GM12878 (cell line): Measurements from ENCODE around the gene COX6A2. TPM values are rescaled to one million over a fixed set of nuclear protein-coding genes. Genes with fewer than 3 reads are reported as not detected.

ENCODE experiments used
- ATAC-seq: fragments of 200-7000 bp; cut with Tn5 transposase; 3 replicates; pipeline ENCODE4 v1.9.1; 2020; ENCODE audit warnings: mild to moderate bottlenecking, moderate library complexity
- BruUV-seq: library from RNA; stranded (reverse); fragments of 400-500 nt; replicated peaks from 2 replicates; lab custom pipeline; 2021; lab: Mats Ljungman, UMichigan
- CTCF ChIA-PET: fragments of 300-600 bp; sonication (Branson Sonifier 250); formaldehyde crosslinking; extraction: SDS; loops from one replicate; lab custom pipeline; 2021; ENCODE audit warnings: inconsistent platforms; lab: Yijun Ruan, JAX
- POLR2A ChIA-PET: fragments of 350-600 bp; formaldehyde crosslinking; extraction: SDS; loops from one replicate; lab custom pipeline; 2021; ENCODE audit warnings: inconsistent platforms; lab: Charles Lee
- RAD21 ChIA-PET: fragments of 300-600 bp; sonication (Branson Sonifier 250); formaldehyde crosslinking; loops from one replicate; lab custom pipeline; 2023; ENCODE audit warnings: antibody characterized with exemption; ENCODE audit not compliant: unreplicated experiment; lab: Charles Lee
- SMC1A ChIA-PET: fragments of 300-600 bp; sonication (Branson Sonifier 250); formaldehyde crosslinking; loops from one replicate; lab custom pipeline; 2023; ENCODE audit not compliant: unreplicated experiment, uncharacterized antibody; lab: Charles Lee
- DNase-seq: peaks from one replicate; pipeline ENCODE4 v3.0.0-alpha.2; 2011; ENCODE audit warnings: low read depth, low spot score
- FAIRE-seq: peaks from 3 replicates; lab custom pipeline; 2011; peaks lifted over from hg19 to GRCh38; lab: Jason Lieb, UNC
- H2AFZ ChIP-seq: 2 replicates; pipeline ENCODE4 v1.6.0; 2011; ENCODE audit warnings: low read depth, low read length, control low read depth; ENCODE audit not compliant: control insufficient read depth
- H3K27ac ChIP-seq: 2 replicates; pipeline ENCODE4 v1.5.1; 2011; ENCODE audit warnings: control low read depth; ENCODE audit not compliant: control insufficient read depth, insufficient read depth
- H3K27me3 ChIP-seq, 2 experiments: replicated peaks in 1 of 2; 2 replicates each; pipeline versions ENCODE4 v1.6.0 to v1.6.1; 2011; ENCODE audit warnings: low read length in 1 of 2; ENCODE audit not compliant: control insufficient read depth in 2 of 2, insufficient read depth in 2 of 2
- H3K36me3 ChIP-seq, 2 experiments: 2 replicates each; pipeline ENCODE4 v1.5.1; 2011; ENCODE audit warnings: low read length in 1 of 2; ENCODE audit not compliant: control insufficient read depth in 2 of 2, insufficient read depth in 2 of 2
- H3K4me1 ChIP-seq: 2 replicates; pipeline ENCODE4 v1.6.1; 2011; ENCODE audit warnings: mild to moderate bottlenecking, low read length, moderate library complexity, mixed read lengths; ENCODE audit not compliant: control insufficient read depth, insufficient read depth
- H3K4me2 ChIP-seq: 2 replicates; pipeline ENCODE4 v1.6.0; 2011; ENCODE audit warnings: control low read depth; ENCODE audit not compliant: control insufficient read depth, insufficient read depth
- H3K4me3 ChIP-seq: fragments of 200-600 bp; sonication (generic); 2 replicates; pipeline ENCODE4 v1.5.1; 2016
- H3K79me2 ChIP-seq: 2 replicates; pipeline ENCODE4 v1.6.0; 2011; ENCODE audit warnings: low read length; ENCODE audit not compliant: control insufficient read depth, insufficient read depth
- H3K9ac ChIP-seq: 2 replicates; pipeline ENCODE4 v1.8.0; 2011; ENCODE audit warnings: low read length, control low read depth, mixed read lengths; ENCODE audit not compliant: control insufficient read depth, insufficient read depth
- H3K9me3 ChIP-seq: replicated peaks from 3 replicates; pipeline ENCODE4 v1.5.1; 2011; ENCODE audit warnings: mild to moderate bottlenecking, low read length; ENCODE audit not compliant: control insufficient read depth, insufficient read depth
- H4K20me1 ChIP-seq: 2 replicates; pipeline ENCODE4 v1.6.0; 2011; ENCODE audit not compliant: control insufficient read depth, insufficient read depth
- CBFB ChIP-seq: IDR thresholded peaks from 2 replicates; pipeline ENCODE4 v1.6.1; 2016; ENCODE audit warnings: antibody characterized with exemption, low read depth
- CBX3 ChIP-seq: fragments of 200-600 bp; sonication (generic); IDR thresholded peaks from 2 replicates; pipeline ENCODE4 v1.6.1; 2016; ENCODE audit warnings: low read depth, borderline replicate concordance
- CREB1 ChIP-seq: IDR thresholded peaks from 2 replicates; pipeline ENCODE4 v1.6.1; 2012; ENCODE audit warnings: low read depth, mild to moderate bottlenecking, inconsistent platforms
- ESRRA ChIP-seq: IDR thresholded peaks from 2 replicates; pipeline ENCODE4 v1.6.1; 2012; ENCODE audit warnings: mild to moderate bottlenecking, low read length, improper control_type of control experiment
- ETV6 ChIP-seq, 2 experiments: fragments of 450-650 bp in 1 of 2; IDR thresholded peaks in 1 of 2; conservative IDR thresholded peaks in 1 of 2; 2 replicates each; pipeline ENCODE4 v1.6.1; 2014; ENCODE audit warnings: antibody characterized with exemption in 1 of 2, borderline replicate concordance in 1 of 2, low read depth in 1 of 2, mild to moderate bottlenecking in 1 of 2, moderate library complexity in 1 of 2
- GATAD2B ChIP-seq: fragments of 450-650 bp; conservative IDR thresholded peaks from 2 replicates; pipeline ENCODE4 v1.6.1; 2017; ENCODE audit warnings: low read depth, mild to moderate bottlenecking, moderate library complexity
- IRF3 ChIP-seq: fragments of 450-650 bp; IDR thresholded peaks from 2 replicates; pipeline ENCODE4 v1.6.1; 2014; ENCODE audit warnings: mild to moderate bottlenecking
- MTA3 ChIP-seq: IDR thresholded peaks from 2 replicates; pipeline ENCODE4 v1.6.1; 2012; ENCODE audit warnings: low read length, inconsistent platforms, borderline replicate concordance
- NBN ChIP-seq: fragments of 450-650 bp; IDR thresholded peaks from 2 replicates; pipeline ENCODE4 v1.6.1; 2016
- NFIC ChIP-seq: IDR thresholded peaks from 2 replicates; pipeline ENCODE4 v1.6.1; 2012; ENCODE audit warnings: low read depth, mild to moderate bottlenecking, inconsistent platforms, low read length, moderate library complexity
- SMARCA5 ChIP-seq: fragments of 450-650 bp; IDR thresholded peaks from 2 replicates; pipeline ENCODE4 v1.6.1; 2017; ENCODE audit warnings: mild to moderate bottlenecking
- whole genome bisulfite sequencing: methylation state at CpG from one replicate; pipeline ENCODE4 v1.1.6; 2016; ENCODE audit warnings: low lambda C conversion rate; ENCODE audit not compliant: insufficient replicate concordance, insufficient coverage; ENCODE audit errors: missing lambda C conversion rate; 5-methylcytosine and 5-hydroxymethylcytosine counted together
- in situ Hi-C: fragments of 300-500 bp; cut with MboI; formaldehyde crosslinking; loops from 9 replicates; pipeline ENCODE4 v1.14.3; 2018; ENCODE audit warnings: mixed read lengths
- intact Hi-C: fragments of 100-400 bp; cut with micrococcal nuclease; formaldehyde crosslinking; loops from one replicate; pipeline ENCODE4 v1.14.2; 2022; ENCODE audit not compliant: unreplicated experiment
- polyA plus RNA-seq, 11 experiments: library from polyadenylated mRNA; depleted of rRNA in 4 of 11; unstranded in 6 of 11; stranded (reverse) in 5 of 11; fragments of >200 nt; fragmentation: Nextera tagmentation in 4 of 11; fragmentation: Illumina TruSeq in 1 of 11; extraction: Ambion mirVana in 4 of 11; extraction: Trizol in 1 of 11; gene quantifications; 1 replicate in 1 of 11; 2 replicates in 10 of 11; pipeline versions ENCODE4 v1.2.1 to v1.2.3, GENCODE V29; 2011 to 2016; ENCODE audit warnings: inconsistent platforms in 2 of 11, missing spikeins in 2 of 11, low read depth in 1 of 11
- total RNA-seq, 4 experiments: library from RNA; depleted of rRNA in 3 of 4; stranded (reverse); fragments of >200 nt in 3 of 4; fragmentation: Illumina TruSeq in 1 of 4; extraction: Trizol in 1 of 4; gene quantifications; 2 replicates each; pipeline versions ENCODE4 v1.2.1 to v1.2.3, GENCODE V29; 2013 to 2021
- TF ChIP-seq, protein P1 (sequence below): fragments of 450-650 bp; IDR thresholded peaks from 2 replicates; pipeline ENCODE4 v1.6.1; 2017; ENCODE audit warnings: low read depth, mild to moderate bottlenecking, moderate library complexity

Gene COX6A2
- total and polyA plus RNA-seq, 10 of the 15 experiments (the other 5 are each of a cell fraction or from before 2014, with no cell fraction given), result not detected

GRCh38 chr16:31386157-31386984 is 41.8 kb downstream of the COX6A2 start (continued):
- TF ChIP-seq, protein P1, sequence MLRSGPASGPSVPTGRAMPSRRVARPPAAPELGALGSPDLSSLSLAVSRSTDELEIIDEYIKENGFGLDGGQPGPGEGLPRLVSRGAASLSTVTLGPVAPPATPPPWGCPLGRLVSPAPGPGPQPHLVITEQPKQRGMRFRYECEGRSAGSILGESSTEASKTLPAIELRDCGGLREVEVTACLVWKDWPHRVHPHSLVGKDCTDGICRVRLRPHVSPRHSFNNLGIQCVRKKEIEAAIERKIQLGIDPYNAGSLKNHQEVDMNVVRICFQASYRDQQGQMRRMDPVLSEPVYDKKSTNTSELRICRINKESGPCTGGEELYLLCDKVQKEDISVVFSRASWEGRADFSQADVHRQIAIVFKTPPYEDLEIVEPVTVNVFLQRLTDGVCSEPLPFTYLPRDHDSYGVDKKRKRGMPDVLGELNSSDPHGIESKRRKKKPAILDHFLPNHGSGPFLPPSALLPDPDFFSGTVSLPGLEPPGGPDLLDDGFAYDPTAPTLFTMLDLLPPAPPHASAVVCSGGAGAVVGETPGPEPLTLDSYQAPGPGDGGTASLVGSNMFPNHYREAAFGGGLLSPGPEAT, result peak; percentile 46; the same call in 1 of the 2 replicates

- Histone ChIP-seq H3K27me3 (peaks cover 0 to 3% of the 10 kb centered on the region in 2 experiments; a peak in 1 of 4 replicates), H3K4me2 (no peak overlapping the region), H3K36me3 (no peaks in the 10 kb centered on the region), H3K9me3 (no peaks in the 10 kb centered on the region), H3K79me2 (no peaks in the 10 kb centered on the region), H3K9ac (no peak overlapping the region), H3K4me3 (no peak overlapping the region), H4K20me1 (no peaks in the 10 kb centered on the region), H2AFZ (no peak overlapping the region), H3K4me1 (no peaks in the 10 kb centered on the region), H3K27ac (no peak overlapping the region)
- 67% methylated on average over 4 of the region's 4 CpGs for WGBS
- ChIA-PET POLR2A (interaction anchor here (0.5 to 1.7 kb wide), 5 partner anchors 9 to 268 kb away, joined by 3 to 4 read pairs (median 4); partner anchors contain the start of genes ITGAX and KAT8), CTCF (interaction anchor here (0.7 to 4.9 kb wide), 14 partner anchors 24 to 483 kb away, joined by 3 to 45 read pairs (median 4); partner anchors contain the start of genes ARMC5, PYCARD and ZNF843), RAD21 (interaction anchor here (0.7 to 2.8 kb wide), 10 partner anchors 19 to 244 kb away, joined by 3 to 10 read pairs (median 4); partner anchors contain the start of gene ZNF843), SMC1A (interaction anchor here (1.0 to 3.3 kb wide), 14 partner anchors 10 to 203 kb away, joined by 3 to 20 read pairs (median 4); partner anchors contain the start of genes COX6A2 and ITGAM)
- TF ChIP-seq CBFB, result no peak
- no peak for TF ChIP-seq CBX3
- no peak for TF ChIP-seq SMARCA5
- TF ChIP-seq GATAD2B, result no peak
- TF ChIP-seq MTA3, result no peak
- no peak for TF ChIP-seq IRF3
- TF ChIP-seq NFIC, result no peak
- TF ChIP-seq CREB1, result no peak
- TF ChIP-seq NBN, result no peak
- no peak for TF ChIP-seq ESRRA
- TF ChIP-seq ETV6 (conservative IDR thresholded peaks at IDR 0.05 in 1 of 2, IDR thresholded peaks at IDR 0.05 in 1 of 2; ENCODE audit: borderline replicate concordance in 1 of 2, low read depth in 1 of 2), result no peak
- FAIRE-seq, result no peak
- ATAC-seq, result no peak
- BruUV-seq, result no TSS peak
- intact Hi-C loops, result no loop called here
- DNase-seq, result no peak
- in situ Hi-C loops, result no loop called here
Observed at GRCh38 chr16:31385680-31386079, 42.5 kb downstream of the COX6A2 start.
